EH (cell line): ENCODE data around the gene RAB13.

Source experiments
- DNase-seq: peaks from one replicate; pipeline ENCODE4 v3.0.0-alpha.2; 2015; ENCODE audit warnings: low read depth

RAB13 gene

GRCh38 chr1:153933430-153933829 is 52.7 kb downstream of the RAB13 start:
- no peak for DNase-seq

- DNase-seq, result no peak
These were observed 53.7 kb downstream of the RAB13 start for GRCh38 chr1:153932156-153933131.
